ENCODE data around the gene ALKBH4.
A peak's percentile ranks its signal among the peaks of the same experiment; 100 is the strongest.
"Not testable (repeated sequence)": the region's sequence is repeated elsewhere in the genome, so short reads cannot be mapped to it uniquely, and the experiment has no call there.

The ALKBH4 gene

DNA sequence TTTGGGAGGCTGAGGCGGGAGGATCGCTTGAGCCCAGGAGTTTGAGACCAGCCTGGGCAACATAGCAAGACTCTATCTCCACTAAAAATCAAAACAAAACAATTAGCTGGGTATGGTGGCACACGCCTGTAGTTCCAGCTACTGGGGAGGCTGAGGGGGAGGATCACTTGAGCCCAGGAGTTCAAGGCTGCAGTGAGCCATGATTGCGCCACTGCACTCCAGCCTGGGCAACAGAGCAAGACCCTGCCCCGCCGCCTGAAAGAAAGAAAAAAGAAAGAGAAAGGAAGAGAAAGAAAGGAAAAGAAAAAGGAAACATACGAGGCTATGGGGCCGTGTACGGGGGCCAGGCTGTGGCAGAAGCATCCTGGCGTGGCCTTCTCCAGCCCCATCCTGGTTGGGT is 9.7 kb downstream of the ALKBH4 start:
- not testable (repeated sequence) for DNase-seq

DNA sequence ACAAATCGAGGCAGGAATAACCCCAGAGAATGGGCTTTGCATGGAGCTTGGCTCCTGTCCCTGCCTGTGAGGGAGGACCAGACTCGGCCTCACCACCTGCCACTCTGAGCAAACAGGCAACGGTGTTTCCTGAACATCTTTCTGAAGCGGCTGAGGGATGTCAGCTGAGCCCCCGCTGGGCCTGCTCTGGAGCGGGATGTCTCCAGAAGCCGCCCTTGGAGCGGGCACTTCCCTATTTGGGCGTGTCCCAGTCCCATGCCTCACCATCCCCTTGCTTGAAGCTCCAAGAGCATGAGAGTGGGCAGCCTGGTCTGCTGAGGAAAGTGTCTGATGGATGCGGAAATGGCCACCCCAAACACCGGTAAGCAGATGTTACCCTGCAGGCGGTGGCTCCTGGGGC is 10.2 kb downstream of the ALKBH4 start:
- DNase-seq = no peak

- DNase-seq = no peak
Measured at GRCh38 chr7:102453319-102453718, 11.3 kb downstream of the ALKBH4 start.

- no peak for DNase-seq
Measured at GRCh38 chr7:102452451-102452850, 12.2 kb downstream of the ALKBH4 start.

DNA sequence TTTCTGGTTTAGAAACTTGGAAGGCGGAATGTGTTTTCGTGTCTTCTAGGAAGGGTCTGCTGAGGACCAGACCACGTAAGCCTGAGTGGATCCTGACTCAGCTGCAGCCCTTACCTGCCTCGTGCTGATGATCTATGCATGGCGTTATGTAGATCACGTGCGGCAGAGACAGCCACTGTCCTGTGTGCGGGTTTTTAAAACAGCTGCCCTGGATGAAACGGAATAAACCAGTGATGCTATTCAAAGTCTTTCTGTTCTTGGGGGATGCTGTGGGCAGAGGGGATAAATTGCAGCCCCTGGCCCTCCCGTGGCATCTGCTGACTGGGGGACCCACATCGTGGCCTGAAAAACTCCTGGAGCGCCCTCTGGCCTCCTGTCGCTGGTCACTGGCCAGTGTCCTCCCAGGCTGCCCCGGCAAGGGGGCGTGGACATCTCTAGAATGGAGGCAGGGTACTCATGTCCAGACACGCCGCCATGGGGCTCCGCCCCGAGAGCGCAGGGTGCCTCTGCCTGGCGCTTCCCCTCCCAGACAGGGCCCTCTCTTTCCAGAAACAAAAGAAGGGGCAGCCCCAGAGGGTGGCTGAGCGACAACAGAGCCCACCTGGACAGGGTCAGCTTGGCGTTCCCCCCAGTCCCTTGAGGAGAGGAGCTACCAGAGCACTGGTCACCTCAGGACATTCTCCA is 13.2 kb downstream of the ALKBH4 start:
- no peak for DNase-seq

DNA sequence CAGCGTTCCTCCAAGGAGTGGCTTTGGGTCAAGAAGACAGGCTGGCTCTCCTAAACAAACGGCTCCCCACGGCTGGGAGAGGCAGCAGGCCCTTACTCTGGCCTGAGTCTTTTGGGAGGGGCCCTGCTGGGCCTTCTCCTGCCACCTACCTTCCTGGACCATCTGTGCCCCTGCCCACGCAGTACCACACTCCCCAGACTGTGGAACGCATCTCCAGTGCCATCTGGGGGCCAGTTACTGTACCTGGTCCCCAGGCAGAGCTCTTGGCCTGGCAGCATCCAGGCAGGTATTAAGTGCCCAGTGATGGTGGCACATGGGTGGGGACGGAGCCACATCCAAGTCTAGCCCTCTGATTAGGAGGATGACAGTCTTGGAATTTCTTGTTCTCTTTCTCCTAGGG is 14.4 kb downstream of the ALKBH4 start:
- no peak for DNase-seq

GRCh38 chr7:102449136-102449535 is 15.5 kb downstream of the ALKBH4 start:
- no peak for DNase-seq

DNA sequence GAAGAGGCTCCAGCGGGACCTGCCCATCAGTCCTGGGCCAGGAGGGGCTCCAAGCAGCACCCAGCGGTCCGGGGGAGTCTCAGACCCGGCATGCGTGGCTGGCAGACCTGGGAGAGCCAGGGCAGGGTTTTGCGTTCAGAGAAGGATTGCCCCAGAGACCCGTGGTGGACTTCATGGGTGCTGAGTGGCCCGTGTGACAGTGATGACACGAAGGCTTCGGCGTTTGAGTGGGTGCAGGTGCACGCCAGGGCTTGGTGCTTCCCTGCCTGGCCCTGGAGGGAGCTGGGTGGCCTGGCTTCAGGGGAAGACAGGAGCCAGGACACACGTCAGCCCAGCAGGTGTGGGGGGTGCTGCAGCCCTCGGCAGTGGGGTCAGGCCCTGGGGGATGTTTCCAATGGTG is 17.4 kb downstream of the ALKBH4 start:
- DNase-seq = no peak

DNA sequence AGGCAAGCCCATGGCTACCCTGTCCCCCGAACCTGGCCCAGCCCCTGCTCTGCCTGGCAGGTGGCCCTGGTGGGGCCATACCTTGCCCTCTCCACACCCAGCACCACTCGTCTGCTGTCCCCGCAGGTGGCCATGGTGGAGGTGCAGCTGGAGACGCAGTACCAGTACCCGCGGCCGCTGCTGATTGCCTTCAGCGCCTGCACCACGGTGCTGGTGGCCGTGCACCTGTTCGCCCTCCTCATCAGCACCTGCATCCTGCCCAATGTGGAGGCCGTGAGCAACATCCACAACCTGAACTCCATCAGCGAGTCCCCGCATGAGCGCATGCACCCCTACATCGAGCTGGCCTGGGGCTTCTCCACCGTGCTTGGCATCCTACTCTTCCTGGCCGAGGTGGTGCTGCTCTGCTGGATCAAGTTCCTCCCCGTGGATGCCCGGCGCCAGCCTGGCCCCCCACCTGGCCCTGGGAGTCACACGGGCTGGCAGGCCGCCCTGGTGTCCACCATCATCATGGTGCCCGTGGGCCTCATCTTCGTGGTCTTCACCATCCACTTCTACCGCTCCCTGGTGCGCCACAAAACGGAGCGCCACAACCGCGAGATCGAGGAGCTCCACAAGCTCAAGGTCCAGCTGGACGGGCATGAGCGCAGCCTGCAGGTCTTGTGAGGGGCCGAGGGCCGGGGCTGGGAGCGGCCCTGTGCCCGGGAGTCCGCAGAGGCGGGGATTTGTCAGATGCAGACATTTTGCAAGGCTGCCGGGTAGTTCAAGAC is 18.1 kb downstream of the ALKBH4 start:
- no peak for DNase-seq

GRCh38 chr7:102445674-102446071 is 19.0 kb downstream of the ALKBH4 start:
- no peak for DNase-seq

DNA sequence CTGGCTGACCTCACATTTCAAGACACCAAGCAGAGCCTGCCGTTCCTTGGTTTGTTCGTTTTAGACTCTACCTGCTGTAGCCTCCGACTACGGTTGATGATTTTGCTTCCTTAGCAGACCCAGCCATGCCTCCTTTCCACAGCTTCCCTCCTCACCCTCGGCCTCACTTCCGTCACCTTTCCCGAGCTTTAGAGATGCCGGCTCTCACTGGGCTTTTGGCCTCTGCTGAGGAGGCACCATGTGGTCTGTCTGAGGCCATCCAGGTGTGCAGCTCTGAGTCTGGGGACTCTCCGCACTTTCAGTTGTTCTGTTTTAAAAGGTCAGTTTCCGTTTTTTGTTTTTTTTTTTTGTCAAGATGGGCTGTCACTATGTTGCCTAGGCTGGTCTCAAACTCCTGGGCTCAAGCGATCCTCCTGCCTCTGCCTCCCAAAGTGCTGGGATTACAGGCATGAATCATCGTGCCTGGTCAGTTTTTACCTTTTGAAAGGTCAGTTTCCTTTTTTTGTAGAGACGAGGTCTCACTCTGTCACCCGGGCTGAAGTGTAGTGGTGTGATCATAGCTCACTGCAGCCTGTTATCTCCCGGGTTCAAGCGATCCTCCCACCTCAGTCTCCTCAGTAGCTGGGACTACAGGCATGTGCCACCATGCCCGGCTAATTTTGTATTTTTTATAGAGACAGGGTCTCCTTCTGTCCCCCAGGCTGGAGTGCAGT is 19.5 kb downstream of the ALKBH4 start:
- no peak for DNase-seq

DNA sequence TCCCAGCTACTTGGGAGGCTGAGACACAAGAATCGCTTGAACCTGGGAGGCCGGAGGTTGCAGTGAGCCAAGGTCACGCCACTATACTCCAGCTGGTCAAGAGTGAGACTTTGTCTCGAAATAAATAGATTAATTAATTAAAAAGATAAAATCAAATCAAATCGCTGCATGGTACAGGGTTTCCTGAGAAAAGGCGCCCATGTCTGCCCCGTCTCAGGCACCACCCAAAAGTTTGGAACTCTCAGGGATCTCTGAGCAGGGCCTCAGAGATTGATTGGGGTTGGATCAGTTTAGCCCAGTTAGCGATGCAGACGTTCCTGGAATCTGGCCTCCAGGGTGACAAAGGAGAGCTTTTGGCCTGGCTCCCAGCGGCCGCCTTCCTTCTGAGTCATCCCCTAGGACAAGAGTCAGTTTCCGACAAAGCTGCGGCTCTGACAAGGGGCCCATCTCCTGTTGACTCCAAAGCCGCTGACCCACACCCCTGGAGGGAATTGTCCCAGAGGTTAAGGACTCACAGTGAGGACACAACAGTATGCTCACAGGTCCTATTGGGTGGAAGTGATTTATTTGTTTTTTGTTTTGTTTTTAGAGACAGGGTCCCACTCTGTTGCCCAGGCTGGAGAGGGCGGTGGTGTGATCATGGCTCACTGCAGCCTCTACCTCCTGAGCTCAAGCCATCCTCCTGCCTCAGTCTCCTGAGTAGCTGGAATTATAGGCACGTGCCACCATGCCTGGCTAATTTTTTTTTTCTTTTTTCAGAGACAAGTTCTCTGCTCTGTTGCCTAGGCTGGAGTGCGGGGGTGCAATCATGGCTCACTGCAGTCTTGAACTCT is 24.5 kb downstream of the ALKBH4 start:
- DNase-seq = no peak

GRCh38 chr7:102436118-102436517 is 28.5 kb downstream of the ALKBH4 start:
- no peak for DNase-seq

DNA sequence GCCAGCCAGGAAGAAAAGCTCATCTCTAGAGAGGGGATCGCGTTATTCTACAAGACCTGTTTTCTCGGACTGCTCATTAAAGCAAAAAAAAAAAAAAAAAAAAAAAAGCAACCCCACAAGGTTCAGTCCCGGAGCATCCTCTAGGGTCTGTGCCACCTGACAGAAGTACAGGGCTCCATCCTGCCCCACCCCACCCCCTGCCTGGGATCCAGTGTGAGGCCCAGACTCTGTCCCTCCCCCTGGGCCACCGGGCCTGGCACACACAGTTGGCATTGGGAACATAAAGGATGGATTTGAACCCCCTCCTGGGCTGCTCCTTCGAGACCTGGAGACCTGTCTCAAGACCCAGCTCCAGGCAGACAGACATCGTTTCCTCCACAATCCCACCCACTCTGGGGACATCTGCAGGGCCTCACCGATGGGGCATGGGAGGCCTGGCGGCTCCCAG is 30.6 kb downstream of the ALKBH4 start:
- DNase-seq = no peak

- peak; percentile 85 for DNase-seq
Measured at GRCh38 chr7:102433219-102434038, 31.2 kb downstream of the ALKBH4 start, which contains the start of gene ORAI2. TSS of gene ORAI2 (plus strand) at chr7:102433575. CDS start at chr7:102438957, 5,382 bp downstream.

DNA sequence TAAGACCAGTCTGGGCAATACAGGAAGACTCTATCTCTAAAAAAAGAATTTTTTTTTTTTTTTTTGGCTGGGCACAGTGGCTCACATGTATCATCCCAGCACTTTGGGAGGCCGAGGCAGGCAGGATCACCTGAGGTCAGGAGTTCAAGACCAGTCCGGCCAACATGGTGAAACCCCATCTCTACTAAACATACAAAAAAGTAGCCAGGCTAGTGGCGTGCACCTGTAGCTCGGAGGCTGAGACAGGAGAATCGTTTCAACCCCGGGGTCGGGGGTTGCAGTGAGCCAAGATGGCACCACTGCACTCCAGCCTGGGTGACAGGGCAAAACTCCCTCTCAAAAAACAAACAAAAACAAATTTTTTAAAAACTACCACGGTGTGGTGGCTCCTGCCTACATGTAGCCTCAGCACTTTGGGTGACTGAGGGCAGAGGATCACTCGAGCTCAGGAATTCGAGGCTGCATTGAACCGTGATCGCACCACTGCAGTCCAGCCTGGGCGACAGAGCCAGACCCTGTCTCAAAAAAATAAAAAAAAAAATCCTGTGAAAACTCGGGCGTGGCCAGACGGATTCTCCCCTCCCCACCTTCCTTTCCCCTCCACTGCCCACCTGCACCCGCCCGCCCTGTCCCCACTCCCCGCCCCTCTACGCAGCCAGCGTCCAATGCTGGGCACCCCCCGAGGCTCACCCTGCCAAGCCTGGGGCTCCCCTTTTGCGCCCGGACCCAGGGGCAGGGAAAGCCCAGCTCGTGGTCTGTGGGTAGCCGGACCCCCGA is 32.0 kb downstream of the ALKBH4 start:
- DNase-seq = no peak

DNA sequence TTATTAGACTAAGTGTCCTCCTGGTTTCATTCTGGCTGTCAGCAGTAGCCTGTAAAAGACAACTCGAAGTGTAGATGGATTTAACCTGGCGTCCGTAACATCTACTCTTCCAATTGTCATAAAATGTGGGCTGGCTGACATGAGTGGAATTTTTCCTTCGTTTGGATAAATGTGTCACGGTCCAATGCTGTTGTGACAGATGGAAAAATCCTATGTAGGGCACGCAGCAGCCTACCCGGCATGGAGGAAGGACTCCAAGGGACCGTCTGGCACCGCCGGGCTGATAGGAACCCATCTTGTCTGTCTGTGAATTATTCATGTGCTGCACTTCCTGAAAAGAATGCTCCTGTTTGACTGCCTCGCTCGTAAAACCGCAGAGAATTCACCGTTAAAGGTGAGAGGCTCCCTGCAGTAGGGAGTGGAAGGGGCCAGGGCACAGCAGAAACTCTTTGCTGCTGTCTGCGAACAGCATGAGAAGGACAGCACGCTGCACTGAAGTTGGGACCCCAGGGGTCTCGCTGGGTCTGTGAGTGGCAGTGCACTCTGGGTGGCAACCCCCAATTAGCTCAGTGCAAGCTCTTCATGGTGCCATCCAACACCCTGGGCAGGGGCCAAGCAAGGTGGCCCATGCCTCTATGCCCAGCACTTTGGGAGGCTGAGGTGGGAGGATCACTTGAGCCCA is 32.9 kb downstream of the ALKBH4 start:
- no peak for DNase-seq

- DNase-seq = no peak
Measured at GRCh38 chr7:102429141-102429899, 35.3 kb downstream of the ALKBH4 start.

- no peak for DNase-seq
Measured at GRCh38 chr7:102427019-102427405, 37.7 kb downstream of the ALKBH4 start.
